ENCODE measurements around the gene SET.

- TF ChIP-seq CTCF (optimal IDR thresholded peaks at IDR 0.05 in 1 of 3, IDR thresholded peaks at IDR 0.05 in 1 of 3, conservative IDR thresholded peaks at IDR 0.05 in 1 of 3; ENCODE audit: extremely low read depth in 1 of 3, insufficient read depth in 2 of 3, low read length in 3 of 3), result no peak
- no peak for TF ChIP-seq EZH2 (IDR thresholded peaks at IDR 0.05; ENCODE audit: low read length)
Measured at GRCh38 chr9:128732576-128732975, 43.6 kb downstream of the SET start.
